B cell (primary cell): ENCODE results near the gene CCDC85C.

ENCODE experiments used
- EZH2 ChIP-seq: IDR thresholded peaks from 2 replicates; pipeline ENCODE4 v1.6.1; 2012; ENCODE audit warnings: borderline replicate concordance, low read depth, mild to moderate bottlenecking, moderate library complexity, low read length; ENCODE audit not compliant: insufficient read depth, poor library complexity, severe bottlenecking
- TF ChIP-seq, protein P1 (sequence below): fragments of 200-600 bp; IDR thresholded peaks from one replicate; pipeline ENCODE4 v1.8.0; 2022; ENCODE audit warnings: antibody characterized with exemption, mild to moderate bottlenecking

DNA sequence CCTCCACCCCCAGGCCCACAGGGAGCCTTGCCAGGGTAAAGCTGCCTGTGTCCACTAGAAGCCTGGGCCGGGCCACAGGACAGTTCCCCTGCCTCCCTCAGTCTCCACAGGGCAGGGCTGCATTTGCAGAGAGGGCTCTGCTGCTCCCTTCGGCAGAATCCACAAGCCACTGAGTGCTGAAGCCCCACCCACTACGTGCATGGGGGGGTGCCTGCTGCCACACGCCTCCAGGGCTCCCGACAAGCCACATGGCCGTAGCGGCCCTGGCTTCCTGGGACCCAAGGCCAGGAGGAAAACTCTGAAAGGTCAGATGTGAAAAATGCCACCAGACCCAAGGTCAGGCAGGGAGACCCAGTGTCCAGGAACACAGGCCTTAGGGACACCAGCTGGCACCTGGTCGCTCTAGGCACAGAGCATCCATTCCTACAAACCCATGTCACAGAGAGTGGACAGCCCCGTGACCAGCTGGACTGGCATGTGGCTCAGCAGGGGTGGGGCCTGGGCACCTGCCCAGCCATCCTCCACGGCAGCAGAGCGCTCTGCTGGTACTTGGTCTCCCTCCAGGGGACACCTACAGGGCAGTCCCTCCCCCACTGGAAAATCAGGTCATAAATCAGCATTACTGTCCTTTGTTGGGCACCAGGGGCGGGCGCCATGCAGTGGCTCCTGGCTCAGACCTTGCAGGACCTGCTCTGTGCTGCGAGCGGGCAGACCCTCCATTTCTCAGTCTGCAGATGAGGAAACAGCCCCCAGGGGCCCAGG lies 42.9 kb downstream of the CCDC85C start:
- TF ChIP-seq, protein P1, sequence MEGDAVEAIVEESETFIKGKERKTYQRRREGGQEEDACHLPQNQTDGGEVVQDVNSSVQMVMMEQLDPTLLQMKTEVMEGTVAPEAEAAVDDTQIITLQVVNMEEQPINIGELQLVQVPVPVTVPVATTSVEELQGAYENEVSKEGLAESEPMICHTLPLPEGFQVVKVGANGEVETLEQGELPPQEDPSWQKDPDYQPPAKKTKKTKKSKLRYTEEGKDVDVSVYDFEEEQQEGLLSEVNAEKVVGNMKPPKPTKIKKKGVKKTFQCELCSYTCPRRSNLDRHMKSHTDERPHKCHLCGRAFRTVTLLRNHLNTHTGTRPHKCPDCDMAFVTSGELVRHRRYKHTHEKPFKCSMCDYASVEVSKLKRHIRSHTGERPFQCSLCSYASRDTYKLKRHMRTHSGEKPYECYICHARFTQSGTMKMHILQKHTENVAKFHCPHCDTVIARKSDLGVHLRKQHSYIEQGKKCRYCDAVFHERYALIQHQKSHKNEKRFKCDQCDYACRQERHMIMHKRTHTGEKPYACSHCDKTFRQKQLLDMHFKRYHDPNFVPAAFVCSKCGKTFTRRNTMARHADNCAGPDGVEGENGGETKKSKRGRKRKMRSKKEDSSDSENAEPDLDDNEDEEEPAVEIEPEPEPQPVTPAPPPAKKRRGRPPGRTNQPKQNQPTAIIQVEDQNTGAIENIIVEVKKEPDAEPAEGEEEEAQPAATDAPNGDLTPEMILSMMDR, result no peak
- TF ChIP-seq EZH2, result no peak
